ENCODE results near the gene IL17REL.
A peak's percentile ranks its signal among the peaks of the same experiment; 100 is the strongest.

Gene IL17REL

GRCh38 chr22:49977578-49977977 lies 35.0 kb downstream of the IL17REL start:
- Histone ChIP-seq H3K4me1 (ENCODE audit: insufficient read depth, low read length, severe bottlenecking) (peaks cover 15% of the 10 kb centered on the region), H3K4me3 (ENCODE audit: low read depth, low read length, poor library complexity, severe bottlenecking) (no peak overlapping the region), H4K20me1 (ENCODE audit: insufficient read depth, low read length) (no peaks in the 10 kb centered on the region), H3K27ac (ENCODE audit: low read depth, low read length, poor library complexity, severe bottlenecking) (no peak overlapping the region), H3K4me2 (ENCODE audit: low read length) (no peak overlapping the region), H3K9me2 (ENCODE audit: low read depth, low read length) (no peaks in the 10 kb centered on the region), H3K9me3 (ENCODE audit: low read length) (peaks cover 6% of the 10 kb centered on the region; the same call in 1 of the 2 replicates), H3K27me3 (ENCODE audit: insufficient read depth, low read length) (no peaks in the 10 kb centered on the region), H3K36me3 (ENCODE audit: insufficient read depth, low read length) (no peaks in the 10 kb centered on the region; the same call in 1 of the 2 replicates), H2AFZ (ENCODE audit: low read length) (no peak overlapping the region), H3K9ac (ENCODE audit: low read length) (no peak overlapping the region), H3K79me2 (ENCODE audit: insufficient read depth, low read length) (no peaks in the 10 kb centered on the region), H3F3A (ENCODE audit: insufficient read depth, low read length) (no peaks in the 10 kb centered on the region; the same call in 1 of the 2 replicates)
- no peak for TF ChIP-seq CTCF (IDR thresholded peaks at IDR 0.05; ENCODE audit: low read length)
- no peak for TF ChIP-seq EZH2 (IDR thresholded peaks at IDR 0.05; ENCODE audit: borderline replicate concordance, low read length)

- H3K27ac ChIP-seq (ENCODE audit: low read depth, low read length, poor library complexity, severe bottlenecking), result peak overlapping the region; percentile 5
- no peak overlapping the region for H2AFZ ChIP-seq (ENCODE audit: low read length)
- H3K4me2 ChIP-seq (ENCODE audit: low read length), result no peak overlapping the region
- no peak overlapping the region for H3K4me3 ChIP-seq (ENCODE audit: low read depth, low read length, poor library complexity, severe bottlenecking)
- no peaks in the 10 kb centered on the region for H3K9me2 ChIP-seq (ENCODE audit: low read depth, low read length)
- no peak for TF ChIP-seq EZH2 (IDR thresholded peaks at IDR 0.05; ENCODE audit: borderline replicate concordance, low read length)
- TF ChIP-seq CTCF (IDR thresholded peaks at IDR 0.05; ENCODE audit: low read length), result no peak
- H3K4me1 ChIP-seq (ENCODE audit: insufficient read depth, low read length, severe bottlenecking), result peaks cover 16% of the 10 kb centered on the region
- H3K36me3 ChIP-seq (ENCODE audit: insufficient read depth, low read length), result no peaks in the 10 kb centered on the region; the same call in 1 of the 2 replicates
- no peaks in the 10 kb centered on the region for H3K79me2 ChIP-seq (ENCODE audit: insufficient read depth, low read length)
- no peaks in the 10 kb centered on the region for H3K27me3 ChIP-seq (ENCODE audit: insufficient read depth, low read length)
- H4K20me1 ChIP-seq (ENCODE audit: insufficient read depth, low read length), result no peaks in the 10 kb centered on the region
- no peaks in the 10 kb centered on the region; the same call in 1 of the 2 replicates for H3F3A ChIP-seq (ENCODE audit: insufficient read depth, low read length)
- peaks cover 6% of the 10 kb centered on the region; the same call in 1 of the 2 replicates for H3K9me3 ChIP-seq (ENCODE audit: low read length)
- H3K9ac ChIP-seq (ENCODE audit: low read length), result no peak overlapping the region
These were observed 36.0 kb downstream of the IL17REL start for GRCh38 chr22:49976439-49977175.

DNA sequence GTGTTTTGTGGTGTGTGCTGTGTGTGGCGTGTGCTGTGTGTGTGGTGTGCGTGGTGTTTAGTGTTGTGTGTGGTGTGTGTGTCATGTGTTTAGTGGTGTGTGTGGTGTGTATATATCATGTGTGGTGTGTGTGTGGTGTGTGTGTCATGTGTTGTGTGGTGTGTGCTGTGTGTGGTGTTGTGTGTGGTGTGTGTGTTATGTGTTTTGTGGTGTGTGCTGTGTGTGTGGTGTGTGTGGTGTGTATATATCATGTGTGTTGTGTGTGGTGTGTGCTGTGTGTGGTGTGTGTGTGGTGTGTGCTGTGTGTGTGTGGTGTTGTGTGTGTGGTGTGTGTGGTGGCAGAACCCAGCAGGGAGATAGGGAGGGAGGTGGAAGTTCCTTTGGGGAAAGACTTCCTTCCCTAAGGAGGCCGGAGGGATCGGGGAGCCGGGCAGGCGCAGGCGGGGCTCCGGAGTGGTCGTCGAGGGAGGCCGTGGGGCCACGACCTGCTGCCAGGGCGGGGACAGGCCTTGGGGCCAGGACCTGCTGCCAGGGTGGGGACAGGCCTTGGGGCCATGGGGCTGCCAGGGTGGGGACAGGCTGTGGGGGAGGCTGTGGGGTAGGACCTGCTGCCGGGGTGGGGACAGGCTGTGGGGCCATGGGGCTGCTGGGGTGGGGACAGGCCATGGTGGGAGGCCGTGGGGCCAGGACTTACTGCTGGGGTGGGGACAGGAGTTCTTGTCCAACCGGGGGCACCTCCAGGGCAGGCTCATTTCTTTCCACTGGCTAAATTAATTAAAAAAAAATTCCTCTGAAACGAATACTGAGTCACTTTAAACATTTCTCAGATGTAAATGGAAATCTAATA lies 36.8 kb downstream of the IL17REL start:
- H2AFZ ChIP-seq (ENCODE audit: low read length), result no peak overlapping the region
- no peaks in the 10 kb centered on the region; the same call in 1 of the 2 replicates for H3K36me3 ChIP-seq (ENCODE audit: insufficient read depth, low read length)

More for the DNA sequence above, 36.8 kb downstream of the IL17REL start:
- Histone ChIP-seq H3F3A (ENCODE audit: insufficient read depth, low read length) (no peaks in the 10 kb centered on the region; the same call in 1 of the 2 replicates), H3K4me3 (ENCODE audit: low read depth, low read length, poor library complexity, severe bottlenecking) (no peak overlapping the region), H3K9me2 (ENCODE audit: low read depth, low read length) (no peaks in the 10 kb centered on the region), H3K9me3 (ENCODE audit: low read length) (peaks cover 6% of the 10 kb centered on the region; the same call in 1 of the 2 replicates), H3K9ac (ENCODE audit: low read length) (no peak overlapping the region), H3K4me1 (ENCODE audit: insufficient read depth, low read length, severe bottlenecking) (peaks cover 25% of the 10 kb centered on the region), H3K27ac (ENCODE audit: low read depth, low read length, poor library complexity, severe bottlenecking) (no peak overlapping the region), H4K20me1 (ENCODE audit: insufficient read depth, low read length) (no peaks in the 10 kb centered on the region), H3K4me2 (ENCODE audit: low read length) (no peak overlapping the region), H3K27me3 (ENCODE audit: insufficient read depth, low read length) (no peaks in the 10 kb centered on the region), H3K79me2 (ENCODE audit: insufficient read depth, low read length) (no peaks in the 10 kb centered on the region)
- no peak for TF ChIP-seq CTCF (IDR thresholded peaks at IDR 0.05; ENCODE audit: low read length)
- no peak for TF ChIP-seq EZH2 (IDR thresholded peaks at IDR 0.05; ENCODE audit: borderline replicate concordance, low read length)

Measured in OCI-LY1 (cell line).